ENCODE results near the gene NEK8.
A peak's percentile ranks its signal among the peaks of the same experiment; 100 is the strongest.
"Not testable (repeated sequence)": the region's sequence is repeated elsewhere in the genome, so short reads cannot be mapped to it uniquely, and the experiment has no call there.

NEK8 gene

GRCh38 chr17:28725660-28726225 lies 2.8 kb upstream of the NEK8 start:
- DNase-seq (ENCODE audit: low spot score) = peak; percentile 74

GRCh38 chr17:28726226-28726626 lies 2.4 kb upstream of the NEK8 start, which contains the start of gene TLCD1:
TLCD1 (minus strand) TSS chr17:28726233; CDS start chr17:28726097, 136 bp downstream.
- peak; percentile 76 for DNase-seq (ENCODE audit: low spot score)

- peak; percentile 97 for DNase-seq (ENCODE audit: low spot score)
Observed at GRCh38 chr17:28726627-28727491, 1.7 kb upstream of the NEK8 start.

- no peak for DNase-seq (ENCODE audit: low spot score)
Observed at GRCh38 chr17:28729950-28730330, 1.4 kb downstream of the NEK8 start.

- DNase-seq (ENCODE audit: low spot score) = no peak
Observed at GRCh38 chr17:28733346-28733745, 4.8 kb downstream of the NEK8 start.

- no peak for DNase-seq (ENCODE audit: low spot score)
Observed at GRCh38 chr17:28734712-28735241, 6.2 kb downstream of the NEK8 start.

- no peak for DNase-seq (ENCODE audit: low spot score)
Observed at GRCh38 chr17:28735242-28735722, 6.7 kb downstream of the NEK8 start.

GRCh38 chr17:28735913-28736769 lies 7.6 kb downstream of the NEK8 start:
- not testable (repeated sequence) for DNase-seq (ENCODE audit: low spot score)

GRCh38 chr17:28737316-28737715 lies 8.7 kb downstream of the NEK8 start:
- no peak for DNase-seq (ENCODE audit: low spot score)

GRCh38 chr17:28737770-28738679 lies 9.4 kb downstream of the NEK8 start:
- DNase-seq (ENCODE audit: low spot score) = no peak

- DNase-seq (ENCODE audit: low spot score) = no peak
Observed at GRCh38 chr17:28738680-28739384, 10.2 kb downstream of the NEK8 start.

- DNase-seq (ENCODE audit: low spot score) = no peak
Observed at GRCh38 chr17:28740406-28741357, 12.1 kb downstream of the NEK8 start.

- DNase-seq (ENCODE audit: low spot score) = no peak
Observed at GRCh38 chr17:28741358-28742349, 13.1 kb downstream of the NEK8 start.

- DNase-seq (ENCODE audit: low spot score) = peak; percentile 73
Observed at GRCh38 chr17:28743243-28744103, 14.9 kb downstream of the NEK8 start, which contains the start of gene TRAF4. TRAF4 (plus strand) TSS chr17:28744011; CDS start chr17:28744113, 102 bp downstream.

GRCh38 chr17:28744104-28744971 lies 15.8 kb downstream of the NEK8 start:
- peak; percentile 64 for DNase-seq (ENCODE audit: low spot score)

Data from activated CD4-positive, alpha-beta T cell treated with anti-CD3 and anti-CD28 coated beads, Interleukin-2, Interleukin-4, amounts not matched to agents 100 ng/mL and 50 ng/mL, durations not matched to agents 16 hours and 8 hours (primary cell).